GM21367 (cell line): ENCODE results near the gene TCEA3.
"Not testable (repeated sequence)": the region's sequence is repeated elsewhere in the genome, so short reads cannot be mapped to it uniquely, and the experiment has no call there.

Experiments
- ATAC-seq: cut with Tn5 transposase; IDR thresholded peaks from one replicate; pipeline ENCODE4 v1.9.1; 2021; ENCODE audit not compliant: unreplicated experiment

Gene TCEA3

DNA sequence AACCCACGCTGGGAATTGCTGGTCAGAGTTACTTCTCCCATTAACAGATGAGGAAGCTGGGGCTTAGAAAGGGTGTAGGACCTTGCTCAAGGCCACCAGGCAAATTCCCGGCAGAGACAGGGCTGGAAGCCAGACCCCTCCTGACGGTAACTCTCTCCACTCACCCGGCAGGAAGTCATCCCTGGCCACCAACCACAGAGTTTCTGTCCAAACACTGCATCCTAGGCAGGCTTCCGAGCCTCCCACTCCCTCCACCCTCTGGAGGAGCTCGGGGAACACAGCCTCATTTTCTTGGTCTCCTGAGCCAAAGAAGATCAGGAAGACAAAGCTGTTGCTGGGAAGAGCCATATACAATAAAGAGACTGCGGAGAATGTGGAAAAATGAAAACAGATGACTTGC lies 29.9 kb downstream of the TCEA3 start:
- ATAC-seq, result no peak

DNA sequence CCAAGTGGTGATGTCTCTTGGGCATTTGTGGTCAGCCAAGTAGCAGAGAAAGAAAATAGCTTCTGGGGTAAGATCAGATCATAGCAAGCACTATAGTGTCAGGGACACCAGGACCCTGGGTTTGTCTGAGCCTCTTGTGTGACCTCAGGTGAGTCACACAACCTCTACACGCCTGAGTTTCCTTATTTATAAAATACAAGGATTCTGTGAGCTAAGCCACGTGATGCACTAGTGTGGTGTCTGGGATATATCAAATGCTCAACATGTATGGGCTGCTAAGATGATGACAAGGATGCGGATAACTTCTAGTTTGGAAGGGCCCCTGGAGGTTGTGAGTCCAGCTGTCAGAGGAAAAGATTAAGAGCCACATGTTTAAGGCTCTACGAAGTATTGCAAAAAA lies 30.4 kb downstream of the TCEA3 start:
- no peak for ATAC-seq

- ATAC-seq, result no peak
Observed at GRCh38 chr1:23393706-23394105, 30.8 kb downstream of the TCEA3 start.

DNA sequence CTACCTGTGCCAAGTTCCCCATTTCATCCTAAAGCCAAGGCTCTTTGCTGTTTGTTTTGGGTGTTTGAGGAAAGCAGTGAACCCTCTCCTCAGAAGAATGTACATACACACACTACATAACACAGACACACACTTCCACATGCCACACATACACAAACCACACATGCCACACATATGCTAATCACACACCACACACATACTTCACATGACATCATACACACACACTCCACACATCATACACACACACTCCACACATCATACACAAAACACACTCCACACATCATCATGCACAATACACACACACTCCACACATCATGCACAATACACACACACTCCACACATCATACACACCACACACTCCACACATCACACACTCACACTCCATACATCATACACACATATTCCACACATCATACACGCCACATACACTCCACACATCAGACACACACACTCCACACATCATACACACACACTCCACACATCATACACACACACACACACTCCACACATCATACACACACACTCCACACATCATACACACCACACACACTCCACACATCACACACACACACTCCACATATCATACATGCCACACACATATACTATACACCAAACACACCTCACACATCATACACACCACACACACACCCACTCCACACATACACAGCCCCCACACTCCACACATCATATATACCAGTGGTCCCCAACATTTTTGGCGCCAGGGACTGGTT lies 32.3 kb downstream of the TCEA3 start:
- ATAC-seq, result no peak

GRCh38 chr1:23389837-23390321 lies 34.7 kb downstream of the TCEA3 start:
- no peak for ATAC-seq

GRCh38 chr1:23387494-23387893 lies 37.1 kb downstream of the TCEA3 start:
- ATAC-seq, result no peak

DNA sequence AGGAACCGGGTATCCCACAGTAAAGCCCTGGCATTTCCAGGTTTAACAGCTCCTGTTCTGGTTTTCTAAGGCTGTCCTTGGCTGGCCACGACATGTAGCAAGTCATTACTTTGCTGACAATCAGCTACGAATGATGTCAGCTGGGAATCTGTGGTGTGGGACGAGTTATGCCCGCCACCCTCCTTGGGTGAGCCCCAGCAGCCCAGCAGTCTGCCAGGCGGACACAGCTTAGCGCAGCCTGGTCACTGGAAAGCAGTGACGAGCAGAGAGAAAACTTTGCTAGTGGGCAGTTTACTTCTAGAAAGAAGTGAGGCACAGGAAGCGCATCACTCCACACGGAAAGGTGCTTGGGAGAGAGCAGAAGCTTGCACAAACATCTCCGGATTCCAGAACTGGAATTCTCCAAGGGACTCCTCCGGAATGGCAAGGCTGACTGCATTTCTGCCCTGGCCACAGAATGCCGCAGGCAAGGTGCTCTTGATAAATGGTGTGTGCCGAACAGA lies 39.4 kb downstream of the TCEA3 start:
- no peak for ATAC-seq

- no peak for ATAC-seq
Observed at GRCh38 chr1:23384312-23385058, 40.1 kb downstream of the TCEA3 start.

DNA sequence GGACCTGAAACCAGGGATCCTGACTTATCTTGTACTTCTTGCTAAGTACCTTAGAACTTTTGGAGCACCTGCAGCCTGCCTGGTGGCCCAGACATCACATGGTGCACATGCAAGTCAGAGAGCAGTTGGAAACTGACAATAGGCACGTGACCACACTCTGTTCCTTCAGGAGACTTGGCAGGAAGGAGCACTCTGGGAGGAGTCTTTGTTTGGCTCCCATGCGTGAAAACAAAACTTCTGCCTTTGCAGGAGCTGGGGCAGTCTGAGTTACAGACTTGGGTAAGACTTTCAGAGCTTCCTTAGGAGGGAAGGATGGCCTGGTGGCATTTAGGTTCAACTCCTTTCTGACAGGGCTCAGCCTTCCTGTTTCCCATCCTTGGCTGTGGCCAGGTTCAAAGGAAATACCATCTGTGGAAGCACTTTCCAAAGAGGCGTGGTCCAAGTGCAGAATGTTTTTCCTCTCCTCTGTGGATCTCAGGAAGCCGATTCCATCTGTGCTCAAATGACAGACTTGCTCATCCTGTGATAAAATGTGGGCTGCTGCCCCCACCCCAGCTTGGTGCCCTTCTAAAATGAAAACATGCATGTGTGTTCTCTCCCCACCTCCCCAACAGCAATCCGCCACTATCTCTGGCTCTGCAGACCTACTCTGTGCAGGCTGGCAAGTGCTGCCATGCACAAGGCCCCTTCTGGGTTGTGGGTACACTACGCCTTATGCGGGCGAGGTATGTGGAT lies 40.8 kb downstream of the TCEA3 start:
- no peak for ATAC-seq

- no peak for ATAC-seq
Observed at GRCh38 chr1:23381233-23381885, 43.2 kb downstream of the TCEA3 start.

- ATAC-seq, result no peak
Observed at GRCh38 chr1:23380719-23381118, 43.8 kb downstream of the TCEA3 start.

GRCh38 chr1:23380236-23380635 lies 44.3 kb downstream of the TCEA3 start:
- ATAC-seq, result not testable (repeated sequence)

GRCh38 chr1:23376890-23377811 lies 47.4 kb downstream of the TCEA3 start:
- ATAC-seq, result no peak

DNA sequence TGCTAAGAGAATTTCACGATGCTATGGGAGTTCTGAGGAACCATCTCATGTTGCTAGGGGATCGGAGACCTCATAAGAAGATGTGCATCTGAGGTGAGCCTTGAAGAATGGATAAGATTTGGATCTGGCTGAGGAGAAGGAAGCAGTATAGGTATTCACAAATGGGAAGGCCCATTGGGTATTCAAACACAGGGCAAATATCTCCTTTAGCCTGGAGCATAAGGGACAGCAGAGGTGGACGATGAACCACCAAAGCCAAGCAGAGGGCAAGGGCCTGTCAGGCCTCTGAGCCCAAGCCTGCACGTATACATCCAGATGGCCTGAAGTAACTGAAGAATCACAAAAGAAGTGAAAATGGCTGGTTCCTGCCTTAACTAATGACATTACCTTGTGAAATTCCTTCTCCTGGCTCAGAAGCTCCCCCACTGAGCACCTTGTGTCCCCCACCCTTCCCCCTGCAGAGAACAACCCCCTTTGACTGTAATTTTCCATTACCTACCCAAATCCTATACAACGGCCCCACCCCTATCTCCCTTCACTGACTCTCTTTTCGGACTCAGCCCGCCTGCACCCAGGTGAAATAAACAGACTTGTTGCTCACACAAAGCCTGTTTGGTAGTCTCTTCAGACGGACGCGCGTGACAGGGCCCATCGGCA lies 50.3 kb downstream of the TCEA3 start:
- not testable (repeated sequence) for ATAC-seq

GRCh38 chr1:23371987-23372880 lies 52.3 kb downstream of the TCEA3 start:
- no peak for ATAC-seq

GRCh38 chr1:23370709-23371584 lies 53.6 kb downstream of the TCEA3 start:
- ATAC-seq, result no peak

- no peak for ATAC-seq
Observed at GRCh38 chr1:23370330-23370708, 54.2 kb downstream of the TCEA3 start.
